ENCODE measurements around the gene MED12L.
A peak's percentile ranks its signal among the peaks of the same experiment; 100 is the strongest.

MED12L gene

DNA sequence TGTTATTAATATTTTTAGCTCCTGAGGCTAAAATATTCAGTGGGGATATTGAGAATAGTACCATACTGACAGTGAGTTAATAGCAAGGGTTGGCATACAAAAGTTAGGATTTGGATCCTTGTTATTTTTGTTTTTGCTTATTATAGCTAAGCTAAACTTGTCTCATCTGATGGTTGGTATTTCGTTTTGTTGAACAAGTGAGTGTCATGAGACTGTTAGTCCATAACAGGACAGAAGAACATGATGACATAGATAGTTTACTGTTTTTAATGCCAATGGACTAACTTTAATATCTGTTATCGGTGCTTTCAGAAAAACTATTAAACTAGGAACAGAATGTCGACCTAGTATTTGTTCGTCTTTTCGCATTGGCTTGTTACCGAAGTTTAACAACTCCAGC lies 69.1 kb downstream of the MED12L start:
- H3K36me3 ChIP-seq (ENCODE audit: insufficient read depth), result no peaks in the 10 kb centered on the region
- H3K9ac ChIP-seq, result no peak overlapping the region
- no peak overlapping the region for H2AFZ ChIP-seq (ENCODE audit: low read depth)
- no peaks in the 10 kb centered on the region for H3K27me3 ChIP-seq (ENCODE audit: insufficient read depth, low read depth)
- H3K4me3 ChIP-seq (IDR thresholded peaks at IDR 0.05; ENCODE audit: insufficient read depth, low read depth, low read length), result no peak overlapping the region
- TF ChIP-seq, protein P1, sequence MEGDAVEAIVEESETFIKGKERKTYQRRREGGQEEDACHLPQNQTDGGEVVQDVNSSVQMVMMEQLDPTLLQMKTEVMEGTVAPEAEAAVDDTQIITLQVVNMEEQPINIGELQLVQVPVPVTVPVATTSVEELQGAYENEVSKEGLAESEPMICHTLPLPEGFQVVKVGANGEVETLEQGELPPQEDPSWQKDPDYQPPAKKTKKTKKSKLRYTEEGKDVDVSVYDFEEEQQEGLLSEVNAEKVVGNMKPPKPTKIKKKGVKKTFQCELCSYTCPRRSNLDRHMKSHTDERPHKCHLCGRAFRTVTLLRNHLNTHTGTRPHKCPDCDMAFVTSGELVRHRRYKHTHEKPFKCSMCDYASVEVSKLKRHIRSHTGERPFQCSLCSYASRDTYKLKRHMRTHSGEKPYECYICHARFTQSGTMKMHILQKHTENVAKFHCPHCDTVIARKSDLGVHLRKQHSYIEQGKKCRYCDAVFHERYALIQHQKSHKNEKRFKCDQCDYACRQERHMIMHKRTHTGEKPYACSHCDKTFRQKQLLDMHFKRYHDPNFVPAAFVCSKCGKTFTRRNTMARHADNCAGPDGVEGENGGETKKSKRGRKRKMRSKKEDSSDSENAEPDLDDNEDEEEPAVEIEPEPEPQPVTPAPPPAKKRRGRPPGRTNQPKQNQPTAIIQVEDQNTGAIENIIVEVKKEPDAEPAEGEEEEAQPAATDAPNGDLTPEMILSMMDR (conservative IDR thresholded peaks at IDR 0.05; ENCODE audit: low read depth, low read length), result no peak
- no peak overlapping the region for H3K4me2 ChIP-seq
- H3K27ac ChIP-seq, result no peak overlapping the region
- H4K20me1 ChIP-seq (ENCODE audit: insufficient read depth), result no peaks in the 10 kb centered on the region
- no peaks in the 10 kb centered on the region for H3K79me2 ChIP-seq (ENCODE audit: insufficient read depth, low read depth)
- H3K4me1 ChIP-seq (ENCODE audit: low read depth, poor library complexity, severe bottlenecking), result no peaks in the 10 kb centered on the region

DNA sequence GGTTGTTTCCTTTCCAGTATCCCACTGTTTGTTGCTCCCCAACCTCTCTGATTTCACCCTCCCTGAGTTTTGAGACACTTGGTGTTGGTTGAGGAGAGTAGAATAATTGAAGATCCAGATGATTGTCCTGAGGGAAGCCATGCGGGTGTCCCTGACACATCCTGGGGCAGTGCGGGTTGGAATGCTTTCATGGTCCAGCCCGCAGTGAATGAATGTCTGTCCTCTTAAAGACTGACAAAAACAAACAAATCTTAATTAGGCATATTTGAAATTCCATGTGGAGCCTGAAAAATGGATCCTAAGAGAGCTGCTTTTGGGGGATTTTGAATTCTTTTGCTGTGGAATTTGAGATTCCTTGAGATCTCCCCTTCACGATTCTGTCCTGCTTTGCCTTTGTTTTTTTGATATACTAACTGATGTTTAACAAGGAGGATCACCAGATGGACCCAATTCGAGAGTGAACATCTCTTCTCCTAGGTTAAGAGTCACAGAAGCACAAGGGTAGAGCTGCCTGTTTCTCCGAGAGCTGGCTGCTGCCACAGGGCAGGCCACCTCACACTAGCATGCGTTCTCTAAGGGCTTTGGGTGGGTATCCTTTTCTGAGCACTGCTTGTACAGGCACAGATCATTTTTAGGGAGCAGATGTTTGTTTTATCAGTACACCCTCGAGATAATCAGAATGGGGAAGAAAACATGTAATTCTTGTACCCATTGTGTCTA lies 70.1 kb downstream of the MED12L start:
- Histone ChIP-seq H3K79me2 (ENCODE audit: insufficient read depth, low read depth) (no peaks in the 10 kb centered on the region), H4K20me1 (ENCODE audit: insufficient read depth) (no peaks in the 10 kb centered on the region), H3K4me1 (ENCODE audit: low read depth, poor library complexity, severe bottlenecking) (no peaks in the 10 kb centered on the region), H3K36me3 (ENCODE audit: insufficient read depth) (no peaks in the 10 kb centered on the region), H3K4me3 (IDR thresholded peaks at IDR 0.05; ENCODE audit: insufficient read depth, low read depth, low read length) (no peak overlapping the region), H3K27me3 (ENCODE audit: insufficient read depth, low read depth) (no peaks in the 10 kb centered on the region), H2AFZ (ENCODE audit: low read depth) (no peak overlapping the region), H3K27ac (no peak overlapping the region), H3K4me2 (no peak overlapping the region), H3K9ac (no peak overlapping the region)
- TF ChIP-seq, protein P1 (conservative IDR thresholded peaks at IDR 0.05; ENCODE audit: low read depth, low read length), result no peak

DNA sequence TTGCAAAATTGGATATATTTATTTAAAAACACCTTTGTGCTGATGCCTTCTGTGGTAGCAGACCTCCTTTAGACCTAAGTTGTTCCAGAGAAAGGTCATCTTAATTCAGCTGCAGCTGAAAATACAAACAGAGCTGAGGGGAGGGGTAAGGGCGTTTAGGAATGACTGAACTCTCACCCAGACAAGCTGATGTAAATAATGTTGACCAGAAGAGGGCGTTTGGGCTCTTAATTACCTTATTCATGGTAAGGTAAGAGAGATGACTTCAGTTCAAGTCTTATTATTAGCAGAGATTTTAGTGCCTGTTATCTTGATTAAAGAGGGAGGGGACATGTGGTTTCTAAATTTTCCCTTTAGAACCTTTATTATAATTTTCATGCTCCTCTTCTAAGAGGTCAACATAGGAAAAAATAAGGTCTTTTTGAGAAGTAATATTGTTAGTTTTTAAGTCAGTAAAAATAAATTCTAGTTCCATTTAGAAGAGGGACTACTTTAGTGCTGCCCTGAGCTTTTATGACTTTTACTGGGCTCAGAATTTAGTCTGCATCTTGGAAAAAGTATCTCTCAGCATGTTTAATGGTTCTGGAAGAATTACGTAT lies 71.3 kb downstream of the MED12L start:
- no peak overlapping the region for H3K4me2 ChIP-seq
- H3K27me3 ChIP-seq (ENCODE audit: insufficient read depth, low read depth), result no peaks in the 10 kb centered on the region
- H3K79me2 ChIP-seq (ENCODE audit: insufficient read depth, low read depth), result no peaks in the 10 kb centered on the region
- no peak overlapping the region for H3K4me3 ChIP-seq (IDR thresholded peaks at IDR 0.05; ENCODE audit: insufficient read depth, low read depth, low read length)
- H3K36me3 ChIP-seq (ENCODE audit: insufficient read depth), result no peaks in the 10 kb centered on the region
- H2AFZ ChIP-seq (ENCODE audit: low read depth), result no peak overlapping the region
- H4K20me1 ChIP-seq (ENCODE audit: insufficient read depth), result no peaks in the 10 kb centered on the region
- H3K27ac ChIP-seq, result no peak overlapping the region
- H3K4me1 ChIP-seq (ENCODE audit: low read depth, poor library complexity, severe bottlenecking), result no peaks in the 10 kb centered on the region
- TF ChIP-seq, protein P1 (conservative IDR thresholded peaks at IDR 0.05; ENCODE audit: low read depth, low read length), result peak; percentile 81
- no peak overlapping the region for H3K9ac ChIP-seq

DNA sequence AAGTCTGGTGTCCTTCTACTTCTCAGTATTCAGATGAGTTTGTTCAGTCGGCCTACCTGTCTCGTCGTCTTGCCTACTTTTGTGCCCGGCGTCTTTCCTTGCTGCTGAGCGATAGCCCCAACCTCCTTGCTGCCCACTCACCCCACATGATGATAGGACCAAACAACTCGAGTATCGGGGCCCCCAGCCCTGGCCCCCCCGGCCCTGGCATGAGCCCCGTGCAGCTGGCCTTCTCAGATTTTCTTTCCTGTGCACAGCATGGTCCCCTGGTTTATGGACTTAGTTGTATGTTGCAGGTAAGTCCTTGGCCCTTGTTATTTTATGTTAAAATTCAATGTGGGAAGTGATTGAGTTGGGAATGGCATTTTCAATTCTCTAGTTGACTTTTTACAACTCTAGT lies 74.3 kb downstream of the MED12L start:
- no peaks in the 10 kb centered on the region for H3K27me3 ChIP-seq (ENCODE audit: insufficient read depth, low read depth)
- TF ChIP-seq, protein P1 (conservative IDR thresholded peaks at IDR 0.05; ENCODE audit: low read depth, low read length), result no peak
- H3K4me3 ChIP-seq (IDR thresholded peaks at IDR 0.05; ENCODE audit: insufficient read depth, low read depth, low read length), result no peak overlapping the region
- H3K4me2 ChIP-seq, result no peak overlapping the region
- H3K27ac ChIP-seq, result no peak overlapping the region
- H3K4me1 ChIP-seq (ENCODE audit: low read depth, poor library complexity, severe bottlenecking), result no peaks in the 10 kb centered on the region
- H3K9ac ChIP-seq, result no peak overlapping the region
- no peaks in the 10 kb centered on the region for H4K20me1 ChIP-seq (ENCODE audit: insufficient read depth)
- no peaks in the 10 kb centered on the region for H3K36me3 ChIP-seq (ENCODE audit: insufficient read depth)
- H3K79me2 ChIP-seq (ENCODE audit: insufficient read depth, low read depth), result no peaks in the 10 kb centered on the region
- H2AFZ ChIP-seq (ENCODE audit: low read depth), result no peak overlapping the region
